AG09319 (cell line): ENCODE results near the gene NEK5.

ENCODE experiments used
- DNase-seq: peaks from one replicate; pipeline ENCODE4 v3.0.0-alpha.2; 2010; ENCODE audit warnings: low read depth; ENCODE audit errors: extremely low read depth
- TF ChIP-seq, protein P1 (sequence below): IDR thresholded peaks from 2 replicates; pipeline ENCODE4 v1.5.1; 2011; ENCODE audit warnings: low read depth, mild to moderate bottlenecking, inconsistent platforms, low read length, moderate library complexity

Gene NEK5

DNA sequence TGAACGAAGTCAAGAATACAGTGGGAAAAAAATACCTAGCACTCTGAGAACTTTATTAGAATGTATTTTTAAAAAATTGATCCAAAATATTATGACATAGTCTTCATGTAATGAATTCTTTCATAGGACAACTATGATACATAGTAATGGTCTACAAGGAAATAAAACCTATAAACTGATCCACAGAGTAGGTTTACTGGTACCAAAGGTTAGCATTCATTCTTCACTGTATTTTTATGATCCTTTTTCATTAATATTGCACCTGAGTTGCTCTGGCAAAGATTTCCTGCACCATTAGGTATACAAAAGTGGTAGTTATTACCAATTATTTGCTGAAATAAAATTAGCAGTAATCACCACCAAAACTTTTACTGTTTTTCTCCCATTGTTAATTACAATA lies 26.3 kb upstream of the NEK5 start:
- TF ChIP-seq, protein P1, sequence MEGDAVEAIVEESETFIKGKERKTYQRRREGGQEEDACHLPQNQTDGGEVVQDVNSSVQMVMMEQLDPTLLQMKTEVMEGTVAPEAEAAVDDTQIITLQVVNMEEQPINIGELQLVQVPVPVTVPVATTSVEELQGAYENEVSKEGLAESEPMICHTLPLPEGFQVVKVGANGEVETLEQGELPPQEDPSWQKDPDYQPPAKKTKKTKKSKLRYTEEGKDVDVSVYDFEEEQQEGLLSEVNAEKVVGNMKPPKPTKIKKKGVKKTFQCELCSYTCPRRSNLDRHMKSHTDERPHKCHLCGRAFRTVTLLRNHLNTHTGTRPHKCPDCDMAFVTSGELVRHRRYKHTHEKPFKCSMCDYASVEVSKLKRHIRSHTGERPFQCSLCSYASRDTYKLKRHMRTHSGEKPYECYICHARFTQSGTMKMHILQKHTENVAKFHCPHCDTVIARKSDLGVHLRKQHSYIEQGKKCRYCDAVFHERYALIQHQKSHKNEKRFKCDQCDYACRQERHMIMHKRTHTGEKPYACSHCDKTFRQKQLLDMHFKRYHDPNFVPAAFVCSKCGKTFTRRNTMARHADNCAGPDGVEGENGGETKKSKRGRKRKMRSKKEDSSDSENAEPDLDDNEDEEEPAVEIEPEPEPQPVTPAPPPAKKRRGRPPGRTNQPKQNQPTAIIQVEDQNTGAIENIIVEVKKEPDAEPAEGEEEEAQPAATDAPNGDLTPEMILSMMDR = no peak
- no peak for DNase-seq

DNA sequence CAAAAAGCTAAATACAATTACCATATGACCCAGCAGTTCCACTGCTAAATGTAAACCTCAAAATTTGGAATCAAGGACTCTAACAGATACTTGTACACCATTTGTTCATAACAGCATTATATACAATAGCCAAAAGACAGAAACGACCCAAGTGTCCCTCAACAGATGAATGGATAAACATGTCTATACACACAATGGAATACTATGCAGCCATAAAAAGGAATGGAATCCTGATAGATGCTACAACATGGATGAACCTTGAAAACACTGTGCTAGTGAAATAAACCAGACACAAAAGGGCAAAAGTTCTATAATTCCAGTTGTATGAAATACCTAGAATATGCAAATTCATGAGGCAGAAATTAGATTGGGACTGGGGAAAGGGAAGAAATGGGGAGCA lies 18.4 kb upstream of the NEK5 start:
- TF ChIP-seq, protein P1 = no peak
- DNase-seq = no peak

DNA sequence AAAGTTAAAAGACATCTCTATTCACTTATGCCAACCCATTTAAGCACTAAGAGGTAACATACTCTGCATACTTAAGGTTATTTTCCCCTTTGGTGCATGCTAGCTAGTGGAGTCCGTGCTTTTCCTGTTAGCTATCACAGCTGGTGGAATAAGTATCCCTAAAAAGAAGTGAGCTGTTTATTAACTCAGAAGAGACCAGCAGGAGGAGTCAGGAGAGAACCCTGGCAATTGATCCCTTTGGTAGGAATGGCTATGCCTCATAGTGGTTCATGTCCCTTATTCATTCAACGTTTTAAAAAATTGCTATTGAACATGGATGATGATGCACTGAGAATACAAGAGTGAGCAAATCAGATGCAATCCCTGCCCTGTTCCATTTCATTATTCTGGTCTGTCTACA lies 12.4 kb upstream of the NEK5 start:
- DNase-seq = no peak
- TF ChIP-seq, protein P1 = no peak

DNA sequence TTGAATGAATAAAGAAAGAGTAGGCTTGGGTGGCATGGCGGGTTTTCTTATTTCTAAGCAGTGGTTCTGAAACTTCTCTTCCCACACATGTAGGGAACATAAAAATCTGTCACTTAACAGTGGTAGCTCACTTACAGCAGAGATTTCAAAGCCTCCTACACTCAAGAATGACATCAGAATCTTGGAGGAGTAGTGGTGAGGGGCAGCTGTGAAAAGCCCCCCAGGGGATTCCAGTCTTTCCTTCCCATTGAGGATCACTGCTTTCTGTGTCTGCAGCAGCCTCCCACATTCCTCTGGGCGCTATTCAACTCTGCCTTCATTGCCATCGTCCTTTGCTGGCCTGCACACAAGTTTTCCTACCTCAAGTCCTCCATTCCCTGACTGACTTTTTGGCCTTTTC lies 8.6 kb upstream of the NEK5 start:
- DNase-seq = no peak
- TF ChIP-seq, protein P1 = no peak

DNA sequence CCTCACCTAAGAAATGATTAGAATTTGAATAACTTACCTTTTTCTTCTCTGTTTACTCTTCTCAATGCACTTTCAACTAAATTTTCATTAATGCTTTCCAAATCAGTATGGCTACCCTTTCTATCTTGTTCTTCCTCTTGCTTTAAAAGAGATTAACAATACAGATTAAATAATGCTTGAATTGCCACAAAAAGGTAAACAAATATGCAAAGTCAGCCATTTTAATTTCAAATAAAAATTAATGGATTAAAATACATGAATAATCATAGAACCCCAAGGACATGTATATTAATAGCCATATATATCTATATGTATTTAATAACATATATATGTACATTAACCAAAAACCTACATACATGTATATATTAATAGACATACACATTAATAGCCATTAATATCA lies 7.9 kb upstream of the NEK5 start:
- TF ChIP-seq, protein P1 = no peak
- no peak for DNase-seq

DNA sequence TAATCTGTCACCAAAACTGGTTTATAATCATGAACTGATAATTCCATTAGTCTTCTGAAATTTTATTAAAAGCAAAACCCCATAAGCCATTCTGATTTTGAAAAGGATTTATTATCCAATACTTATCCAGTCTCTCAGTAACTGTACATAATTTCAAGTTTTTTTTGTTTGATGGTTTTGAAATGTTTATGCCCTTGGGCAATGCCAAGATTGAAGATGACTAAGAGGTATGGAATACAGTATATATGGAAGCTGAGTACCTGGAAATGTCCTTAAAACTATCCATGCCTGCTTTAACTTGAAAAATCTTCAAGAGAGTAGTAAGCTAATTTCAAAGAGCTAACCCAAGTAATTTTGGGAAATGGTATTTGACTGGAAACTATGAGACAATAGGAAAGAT lies 1.8 kb upstream of the NEK5 start:
- DNase-seq = no peak

DNA sequence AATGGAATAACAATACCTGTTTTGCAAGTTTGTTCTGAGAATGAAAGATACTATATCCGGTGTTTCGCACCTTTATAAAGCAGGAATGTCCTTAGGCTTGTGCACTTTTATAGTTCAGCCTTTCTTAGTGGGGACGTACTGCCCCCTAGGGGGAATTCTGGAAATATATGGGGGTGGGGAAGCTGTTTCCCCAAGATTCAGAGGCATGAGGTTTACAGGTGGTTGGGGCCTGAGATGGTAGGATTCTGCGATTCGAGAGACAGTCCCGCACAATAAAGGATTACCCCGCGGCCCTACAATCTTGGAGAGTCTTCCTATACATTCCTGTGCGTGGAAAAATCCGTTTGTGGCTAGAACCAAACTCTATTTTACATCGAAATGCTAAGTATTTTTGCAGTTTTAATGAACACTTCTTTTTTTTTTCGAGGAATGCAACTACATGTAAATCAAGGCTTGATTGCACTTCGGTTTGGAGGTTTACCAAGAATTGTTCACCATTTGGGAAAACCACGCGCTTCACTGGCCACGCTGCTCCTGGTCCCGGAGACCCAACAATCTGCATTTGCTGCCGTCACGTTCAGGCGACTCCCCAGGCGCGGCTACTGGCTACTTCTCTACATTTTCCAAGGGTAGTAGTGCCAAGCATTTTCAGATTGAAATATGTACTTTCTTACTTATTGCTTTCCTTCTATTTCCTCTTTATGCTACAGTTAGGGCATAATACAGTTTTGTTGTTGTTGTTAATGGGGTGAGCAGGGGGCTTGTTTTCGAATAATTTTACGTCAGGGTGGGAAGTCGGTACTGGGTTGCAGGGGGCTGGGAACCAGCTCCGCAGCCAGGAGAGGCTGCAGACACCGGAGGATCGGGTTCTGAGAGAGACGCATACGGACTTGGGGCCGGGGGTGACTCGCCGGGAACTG lies 830 bp downstream of the NEK5 start:
- TF ChIP-seq, protein P1 = peak; percentile 81
- DNase-seq = no peak

More for the DNA sequence above, 1.8 kb upstream of the NEK5 start:
- TF ChIP-seq, protein P1 = no peak
